Measurements from ENCODE around the gene POLR2E. TPM values are rescaled to one million over a fixed set of nuclear protein-coding genes. Genes with fewer than 3 reads are reported as not detected.

Gene POLR2E
- total RNA-seq, 2 donors from 2014 or later, result 176 to 179 TPM

GRCh38 chr19:1063030-1063908, 31.9 kb downstream of the POLR2E start:
- Mint-ChIP-seq H3K9me3 (no peaks in the 10 kb centered on the region), H3K27ac (no peak overlapping the region), H3K27me3 (ENCODE audit: low read depth) (no peaks in the 10 kb centered on the region), H3K36me3 (ENCODE audit: insufficient read depth in 2 of 2) (peaks cover 0 to 4% of the 10 kb centered on the region in 2 donors), H3K4me3 (no peak overlapping the region), H3K4me1 (ENCODE audit: low read depth) (peaks cover 23% of the 10 kb centered on the region)
- peak; percentile 74 to 80 for DNase-seq
- peak; percentile 21 to 29 for ATAC-seq (replicated peaks in 1 of 2)

- ATAC-seq (replicated peaks in 1 of 2) (peak in 1 of 2 donors; percentile 13), DNase-seq (peak in 1 of 2 donors; percentile 64)
- H3K27ac Mint-ChIP-seq, result no peak overlapping the region
- no peak overlapping the region for H3K4me3 Mint-ChIP-seq
- no peaks in the 10 kb centered on the region for H3K9me3 Mint-ChIP-seq
- peaks cover 29% of the 10 kb centered on the region for H3K4me1 Mint-ChIP-seq (ENCODE audit: low read depth)
- H3K36me3 Mint-ChIP-seq (ENCODE audit: insufficient read depth in 2 of 2), result peaks cover under 1 to 6% of the 10 kb centered on the region in 2 donors
- no peaks in the 10 kb centered on the region for H3K27me3 Mint-ChIP-seq (ENCODE audit: low read depth)
Measured at GRCh38 chr19:1062387-1063029, 32.7 kb downstream of the POLR2E start.

DNA sequence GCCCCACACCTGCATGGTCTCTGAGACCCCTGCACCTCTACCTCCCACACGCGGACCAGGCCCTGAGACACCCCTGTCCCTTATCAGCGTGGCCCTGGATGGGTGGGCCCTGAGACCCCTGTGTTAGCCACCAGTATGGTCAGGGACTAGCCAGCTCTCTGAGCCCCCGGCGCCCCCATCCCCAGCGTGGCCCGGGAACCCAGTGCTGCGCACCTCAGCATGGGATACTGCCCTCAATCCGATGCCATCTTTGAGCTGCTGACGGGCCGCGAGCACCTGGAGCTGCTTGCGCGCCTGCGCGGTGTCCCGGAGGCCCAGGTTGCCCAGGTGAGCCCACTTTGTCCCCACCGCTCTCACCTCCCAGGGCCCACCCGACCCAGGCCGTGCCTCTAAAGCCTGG, 33.2 kb downstream of the POLR2E start:
- Mint-ChIP-seq H3K4me1 (ENCODE audit: low read depth) (peaks cover 34% of the 10 kb centered on the region), H3K4me3 (no peak overlapping the region), H3K36me3 (ENCODE audit: insufficient read depth in 2 of 2) (peaks cover 3 to 10% of the 10 kb centered on the region in 2 donors), H3K9me3 (no peaks in the 10 kb centered on the region), H3K27me3 (ENCODE audit: low read depth) (no peaks in the 10 kb centered on the region), H3K27ac (no peak overlapping the region)
- no peak for ATAC-seq (replicated peaks in 1 of 2)
- no peak for DNase-seq

DNA sequence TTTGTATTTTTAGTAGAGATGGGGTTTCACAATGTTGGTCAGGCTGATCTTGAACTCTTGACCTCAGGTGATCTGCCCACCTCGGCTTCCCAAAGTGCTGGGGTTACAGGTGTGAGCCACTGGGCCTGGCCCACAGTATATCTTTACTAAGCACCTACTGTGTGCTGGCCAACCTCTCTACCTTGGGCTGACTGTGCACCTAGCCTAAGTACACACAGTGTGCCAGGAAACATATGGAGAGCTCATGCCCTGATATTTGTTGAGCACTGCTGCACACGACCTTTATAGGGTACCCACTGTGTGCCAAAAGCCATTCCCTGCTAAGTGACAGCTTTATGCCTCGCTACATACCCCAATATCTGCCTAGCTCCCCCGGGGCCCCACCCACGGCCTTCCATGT, 34.5 kb downstream of the POLR2E start:
- no peak overlapping the region for H3K27ac Mint-ChIP-seq
- H3K36me3 Mint-ChIP-seq (ENCODE audit: insufficient read depth in 2 of 2), result peaks cover 8 to 19% of the 10 kb centered on the region in 2 donors
- ATAC-seq (replicated peaks in 1 of 2) (no peak), DNase-seq (no peak)
- no peak overlapping the region for H3K4me3 Mint-ChIP-seq
- no peaks in the 10 kb centered on the region for H3K27me3 Mint-ChIP-seq (ENCODE audit: low read depth)
- H3K4me1 Mint-ChIP-seq (ENCODE audit: low read depth), result peaks cover 28% of the 10 kb centered on the region
- H3K9me3 Mint-ChIP-seq, result no peaks in the 10 kb centered on the region

DNA sequence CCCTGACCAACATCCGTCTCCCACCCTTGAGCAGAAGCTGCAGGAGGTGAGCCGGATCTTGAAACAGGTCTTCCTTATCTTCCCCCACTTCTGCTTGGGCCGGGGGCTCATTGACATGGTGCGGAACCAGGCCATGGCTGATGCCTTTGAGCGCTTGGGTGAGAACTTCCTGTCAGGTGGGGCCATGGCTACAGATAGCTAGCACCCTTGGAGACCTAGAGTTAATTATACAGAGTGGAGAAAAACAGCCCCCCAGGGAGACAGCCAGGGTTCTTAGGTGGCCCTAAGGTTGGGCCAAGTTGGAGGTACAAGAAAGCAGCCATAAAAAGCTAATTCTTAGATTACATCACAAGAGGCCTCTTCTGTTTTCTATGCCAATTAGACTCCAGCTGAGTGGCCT, 37.1 kb downstream of the POLR2E start:
- DNase-seq (no peak), ATAC-seq (replicated peaks in 1 of 2) (no peak)
- no peaks in the 10 kb centered on the region for H3K27me3 Mint-ChIP-seq (ENCODE audit: low read depth)
- H3K27ac Mint-ChIP-seq, result no peak overlapping the region
- H3K36me3 Mint-ChIP-seq (ENCODE audit: insufficient read depth in 2 of 2), result peaks cover 9 to 20% of the 10 kb centered on the region in 2 donors
- no peak overlapping the region for H3K4me3 Mint-ChIP-seq
- H3K9me3 Mint-ChIP-seq, result no peaks in the 10 kb centered on the region
- peaks cover 13% of the 10 kb centered on the region for H3K4me1 Mint-ChIP-seq (ENCODE audit: low read depth)

DNA sequence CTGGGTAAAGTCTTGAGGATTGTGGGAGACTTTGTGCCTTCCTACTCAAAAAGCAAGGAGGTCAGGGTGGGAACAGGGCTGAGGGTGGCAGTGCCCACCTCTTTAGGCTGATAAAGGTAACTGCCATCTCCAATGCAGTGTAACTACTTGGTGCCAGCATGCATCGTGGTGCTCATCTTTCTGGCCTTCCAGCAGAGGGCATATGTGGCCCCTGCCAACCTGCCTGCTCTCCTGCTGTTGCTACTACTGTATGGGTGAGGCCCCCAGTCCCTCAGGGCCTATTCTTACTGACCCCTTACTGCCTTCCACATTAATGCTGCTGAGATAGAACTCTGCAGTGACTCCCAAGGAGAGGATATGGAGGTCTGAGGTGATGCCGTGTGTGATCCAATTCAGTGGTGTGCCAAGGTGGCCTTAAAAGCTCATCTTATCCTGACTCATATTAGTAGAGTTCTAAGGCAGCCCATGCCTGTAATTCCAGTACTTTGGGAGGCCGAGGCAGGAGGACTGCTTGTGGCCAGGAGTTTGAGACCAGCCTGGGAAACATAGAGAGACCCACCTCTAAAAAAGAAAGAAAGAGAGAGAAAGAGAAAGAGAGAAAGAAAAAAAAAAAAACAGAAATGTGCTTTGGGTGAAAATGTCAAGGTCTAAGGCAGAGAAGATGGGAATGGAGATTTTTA, 37.9 kb downstream of the POLR2E start:
- DNase-seq, result peak in 1 of 2 donors; percentile 39

GRCh38 chr19:1055886-1056620, 39.1 kb downstream of the POLR2E start:
- H3K9me3 Mint-ChIP-seq, result no peaks in the 10 kb centered on the region
- H3K4me1 Mint-ChIP-seq (ENCODE audit: low read depth), result peaks cover 16% of the 10 kb centered on the region
- peaks cover 9 to 20% of the 10 kb centered on the region in 2 donors for H3K36me3 Mint-ChIP-seq (ENCODE audit: insufficient read depth in 2 of 2)
- no peak overlapping the region for H3K4me3 Mint-ChIP-seq
- no peak overlapping the region for H3K27ac Mint-ChIP-seq
- DNase-seq, result no peak
- H3K27me3 Mint-ChIP-seq (ENCODE audit: low read depth), result no peaks in the 10 kb centered on the region
- ATAC-seq (replicated peaks in 1 of 2), result no peak

More for the DNA sequence above, 37.9 kb downstream of the POLR2E start:
- peak overlapping the region; percentile 87 for H3K27ac Mint-ChIP-seq
- H3K9me3 Mint-ChIP-seq, result no peaks in the 10 kb centered on the region
- no peaks in the 10 kb centered on the region for H3K27me3 Mint-ChIP-seq (ENCODE audit: low read depth)
- peak; percentile 68 to 70 for ATAC-seq (replicated peaks in 1 of 2)
- H3K4me1 Mint-ChIP-seq (ENCODE audit: low read depth), result peaks cover 13% of the 10 kb centered on the region
- H3K4me3 Mint-ChIP-seq, result no peak overlapping the region
- H3K36me3 Mint-ChIP-seq (ENCODE audit: insufficient read depth in 2 of 2), result peaks cover 9 to 20% of the 10 kb centered on the region in 2 donors

DNA sequence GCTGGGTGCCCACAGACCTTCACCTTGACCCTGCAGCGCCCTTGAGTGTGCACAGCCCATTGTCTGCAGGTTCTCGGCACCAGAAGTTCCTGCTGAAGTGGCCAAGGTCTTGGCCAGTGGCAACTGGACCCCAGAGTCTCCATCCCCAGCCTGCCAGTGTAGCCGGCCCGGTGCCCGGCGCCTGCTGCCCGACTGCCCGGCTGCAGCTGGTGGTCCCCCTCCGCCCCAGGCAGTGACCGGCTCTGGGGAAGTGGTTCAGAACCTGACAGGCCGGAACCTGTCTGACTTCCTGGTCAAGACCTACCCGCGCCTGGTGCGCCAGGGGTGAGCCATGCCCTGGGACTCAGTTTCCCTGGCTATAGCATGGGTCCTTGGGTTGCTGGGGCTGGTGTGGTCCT, 40.1 kb downstream of the POLR2E start:
- Mint-ChIP-seq H3K27ac (no peak overlapping the region), H3K4me3 (no peak overlapping the region), H3K9me3 (no peaks in the 10 kb centered on the region), H3K4me1 (ENCODE audit: low read depth) (peaks cover 16% of the 10 kb centered on the region), H3K27me3 (ENCODE audit: low read depth) (no peaks in the 10 kb centered on the region), H3K36me3 (ENCODE audit: insufficient read depth in 2 of 2) (peaks cover 9 to 20% of the 10 kb centered on the region in 2 donors)
- DNase-seq (no peak), ATAC-seq (replicated peaks in 1 of 2) (no peak)

- peaks cover 9 to 18% of the 10 kb centered on the region in 2 donors for H3K36me3 Mint-ChIP-seq (ENCODE audit: insufficient read depth in 2 of 2)
- H3K4me1 Mint-ChIP-seq (ENCODE audit: low read depth), result peaks cover 16% of the 10 kb centered on the region
- no peaks in the 10 kb centered on the region for H3K9me3 Mint-ChIP-seq
- no peaks in the 10 kb centered on the region for H3K27me3 Mint-ChIP-seq (ENCODE audit: low read depth)
- no peak overlapping the region for H3K27ac Mint-ChIP-seq
- ATAC-seq (replicated peaks in 1 of 2), result no peak
- DNase-seq, result no peak
- no peak overlapping the region for H3K4me3 Mint-ChIP-seq
Measured at GRCh38 chr19:1054102-1055027, 40.8 kb downstream of the POLR2E start.

- DNase-seq (no peak), ATAC-seq (replicated peaks in 1 of 2) (no peak)
- H3K9me3 Mint-ChIP-seq, result no peaks in the 10 kb centered on the region
- no peak overlapping the region for H3K4me3 Mint-ChIP-seq
- H3K27me3 Mint-ChIP-seq (ENCODE audit: low read depth), result no peaks in the 10 kb centered on the region
- H3K27ac Mint-ChIP-seq, result no peak overlapping the region
- peaks cover 16% of the 10 kb centered on the region for H3K4me1 Mint-ChIP-seq (ENCODE audit: low read depth)
- H3K36me3 Mint-ChIP-seq (ENCODE audit: insufficient read depth in 2 of 2), result peaks cover 9 to 17% of the 10 kb centered on the region in 2 donors
Measured at GRCh38 chr19:1053176-1054101, 41.7 kb downstream of the POLR2E start.

DNA sequence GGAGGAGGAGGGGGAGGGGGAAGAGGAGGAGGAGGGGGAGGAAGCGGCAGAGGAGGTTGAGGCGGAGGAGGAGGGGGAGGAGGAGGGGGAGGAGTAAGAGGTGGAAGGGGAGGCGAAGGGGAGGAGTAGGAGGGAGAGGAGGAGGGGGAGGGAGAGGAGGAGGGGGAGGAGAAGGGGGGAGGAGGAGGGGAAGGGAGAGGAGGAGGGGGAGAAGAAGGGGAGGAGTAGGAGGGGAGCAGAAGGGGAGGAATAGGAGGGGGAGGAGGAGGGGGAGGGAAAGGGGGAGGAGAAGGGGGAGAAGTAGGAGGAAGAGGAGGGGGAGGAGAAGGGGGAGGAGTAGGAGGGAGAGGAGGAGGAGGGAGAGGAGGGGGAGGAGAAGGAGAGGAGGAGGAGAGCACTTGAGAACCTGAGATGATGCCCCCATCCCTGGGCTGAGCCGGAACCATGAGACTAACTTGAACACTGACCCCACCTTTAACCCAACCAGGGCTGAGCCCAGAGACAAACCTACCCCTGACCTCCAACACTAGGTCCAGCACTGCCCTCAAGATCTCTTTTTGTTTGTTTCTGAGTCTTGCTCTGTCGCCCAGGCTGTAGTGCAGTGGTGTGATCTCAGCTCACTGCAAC, 42.7 kb downstream of the POLR2E start:
- Mint-ChIP-seq H3K27me3 (ENCODE audit: low read depth) (no peaks in the 10 kb centered on the region), H3K9me3 (no peaks in the 10 kb centered on the region), H3K36me3 (ENCODE audit: insufficient read depth in 2 of 2) (peaks cover 8 to 13% of the 10 kb centered on the region in 2 donors), H3K4me3 (no peak overlapping the region), H3K4me1 (ENCODE audit: low read depth) (peaks cover 8% of the 10 kb centered on the region), H3K27ac (no peak overlapping the region)
- DNase-seq, result no peak
- ATAC-seq (replicated peaks in 1 of 2), result no peak
